Ascending aorta (tissue), 2 donors: ENCODE data around the gene ATL2. TPM values are rescaled to one million over a fixed set of nuclear protein-coding genes. Genes with fewer than 3 reads are reported as not detected.
"Not testable (repeated sequence)": the region's sequence is repeated elsewhere in the genome, so short reads cannot be mapped to it uniquely, and the experiment has no call there.

ENCODE experiments used
- DNase-seq, 2 donors: peaks; one replicate each; pipeline ENCODE4 v3.0.0-alpha.2; 2019; ENCODE audit warnings: low spot score in 2 of 2
- H3K27ac ChIP-seq, 2 donors: fragments of 200-600 bp; sonication (generic); one replicate each; pipeline ENCODE4 v1.5.1; 2016 to 2017; ENCODE audit warnings: mild to moderate bottlenecking in 1 of 2
- H3K27me3 ChIP-seq: fragments of 200-600 bp; sonication (generic); one replicate; pipeline ENCODE4 v1.5.1; 2017
- H3K36me3 ChIP-seq, 2 donors: fragments of 200-600 bp; sonication (generic); one replicate each; pipeline ENCODE4 v1.5.1; 2016
- H3K4me1 ChIP-seq, 2 donors: fragments of 200-600 bp; sonication (generic); one replicate each; pipeline ENCODE4 v1.5.1; 2016 to 2017; ENCODE audit warnings: mild to moderate bottlenecking in 1 of 2
- H3K4me3 ChIP-seq, 2 donors: fragments of 200-600 bp; sonication (generic); one replicate each; pipeline ENCODE4 v1.5.1; 2016 to 2017; ENCODE audit warnings: mild to moderate bottlenecking in 1 of 2
- H3K9me3 ChIP-seq, 2 donors: fragments of 200-600 bp; sonication (generic); one replicate each; pipeline ENCODE4 v1.5.1; 2016
- intact Hi-C: fragments of 100-400 bp; cut with DNase I; formaldehyde crosslinking; loops from one replicate; pipeline ENCODE4 v1.15.1; 2023
- total RNA-seq: library from RNA; depleted of rRNA; stranded (reverse); fragments of >200 nt; gene quantifications from one replicate; pipeline ENCODE4 v1.1.0, GENCODE V29; 2016
- TF ChIP-seq, protein P1 (sequence below), 3 experiments: fragments of 200-600 bp in 2 of 3; fragments of 450-650 bp in 1 of 3; sonication (generic) in 2 of 3; IDR thresholded peaks; one replicate each; pipeline ENCODE4 v1.5.1; 2016 to 2019; ENCODE audit warnings: antibody characterized with exemption in 3 of 3, mild to moderate bottlenecking in 1 of 3, moderate library complexity in 1 of 3

Gene ATL2
- total RNA-seq, 1 donor from 2014 or later: 49.1 TPM

DNA sequence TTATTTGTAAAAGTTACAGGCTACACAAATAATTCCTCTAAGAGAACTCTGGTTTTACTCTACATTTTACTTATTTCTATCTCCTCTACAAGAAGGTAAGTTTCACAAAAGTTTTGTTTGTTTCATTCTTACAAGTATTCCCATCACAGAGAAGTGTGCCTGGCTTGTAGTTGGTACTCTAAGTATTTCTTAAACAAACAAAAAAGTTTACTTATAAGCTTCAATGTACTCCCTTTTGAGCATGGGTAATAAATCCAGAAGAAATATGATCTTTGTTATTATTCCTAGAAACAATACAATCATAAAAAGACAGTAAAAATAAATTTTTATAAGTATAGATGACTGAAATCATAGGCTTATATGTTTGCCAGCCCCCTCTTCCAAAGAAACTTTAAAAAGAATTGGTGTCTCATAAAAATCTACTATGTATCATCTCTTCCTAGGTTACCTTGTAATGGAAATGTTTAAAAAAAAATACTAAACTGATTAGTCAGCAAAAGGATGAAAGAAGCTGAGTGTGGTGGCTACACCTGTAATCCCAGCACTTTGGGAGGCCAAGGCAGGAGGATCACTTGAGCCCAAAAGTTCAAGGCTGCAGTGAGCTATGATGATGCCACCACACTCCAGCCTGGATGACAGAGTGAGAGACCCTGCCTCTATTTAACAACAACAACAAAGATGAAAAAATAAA lies 54.7 kb downstream of the ATL2 start:
- no peaks in the 10 kb centered on the region for H3K4me1 ChIP-seq
- intact Hi-C loops: no loop called here
- H3K27me3 ChIP-seq: no peaks in the 10 kb centered on the region
- H3K27ac ChIP-seq: no peak overlapping the region
- peaks cover 3 to 11% of the 10 kb centered on the region in 2 donors for H3K36me3 ChIP-seq
- no peak for DNase-seq
- no peak overlapping the region for H3K4me3 ChIP-seq
- H3K9me3 ChIP-seq: no peaks in the 10 kb centered on the region
- TF ChIP-seq, protein P1, sequence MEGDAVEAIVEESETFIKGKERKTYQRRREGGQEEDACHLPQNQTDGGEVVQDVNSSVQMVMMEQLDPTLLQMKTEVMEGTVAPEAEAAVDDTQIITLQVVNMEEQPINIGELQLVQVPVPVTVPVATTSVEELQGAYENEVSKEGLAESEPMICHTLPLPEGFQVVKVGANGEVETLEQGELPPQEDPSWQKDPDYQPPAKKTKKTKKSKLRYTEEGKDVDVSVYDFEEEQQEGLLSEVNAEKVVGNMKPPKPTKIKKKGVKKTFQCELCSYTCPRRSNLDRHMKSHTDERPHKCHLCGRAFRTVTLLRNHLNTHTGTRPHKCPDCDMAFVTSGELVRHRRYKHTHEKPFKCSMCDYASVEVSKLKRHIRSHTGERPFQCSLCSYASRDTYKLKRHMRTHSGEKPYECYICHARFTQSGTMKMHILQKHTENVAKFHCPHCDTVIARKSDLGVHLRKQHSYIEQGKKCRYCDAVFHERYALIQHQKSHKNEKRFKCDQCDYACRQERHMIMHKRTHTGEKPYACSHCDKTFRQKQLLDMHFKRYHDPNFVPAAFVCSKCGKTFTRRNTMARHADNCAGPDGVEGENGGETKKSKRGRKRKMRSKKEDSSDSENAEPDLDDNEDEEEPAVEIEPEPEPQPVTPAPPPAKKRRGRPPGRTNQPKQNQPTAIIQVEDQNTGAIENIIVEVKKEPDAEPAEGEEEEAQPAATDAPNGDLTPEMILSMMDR (IDR thresholded peaks at IDR 0.05): no peak

DNA sequence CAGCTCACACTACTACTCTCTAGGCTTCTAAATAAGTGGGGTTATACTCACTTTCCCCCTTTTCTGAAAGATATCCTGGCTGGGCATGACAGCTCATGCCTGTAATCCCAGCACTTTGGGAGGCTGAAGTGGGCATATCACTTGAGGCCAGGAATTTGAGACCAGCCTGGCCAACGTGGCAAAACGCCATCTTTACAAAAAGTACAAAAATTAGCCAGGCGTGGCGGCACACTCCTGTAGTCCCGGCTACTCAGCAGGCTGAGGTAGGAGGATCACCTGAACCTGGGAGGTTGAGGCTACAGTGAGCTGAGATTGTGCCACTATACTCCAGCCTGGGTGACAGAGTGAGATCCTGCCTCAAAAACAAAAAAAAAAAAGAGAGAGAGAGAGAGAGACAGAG lies 57.8 kb downstream of the ATL2 start:
- H3K4me3 ChIP-seq, DNase-seq, H3K9me3 ChIP-seq, H3K4me1 ChIP-seq, H3K27me3 ChIP-seq, H3K27ac ChIP-seq: not testable (repeated sequence)
- peaks cover 9 to 29% of the 10 kb centered on the region in 2 donors for H3K36me3 ChIP-seq
- intact Hi-C loops: loop anchor here (5.0 to 10.0 kb wide), 2 partner anchors 256 to 423 kb away; no protein-coding TSS in a partner anchor

DNA sequence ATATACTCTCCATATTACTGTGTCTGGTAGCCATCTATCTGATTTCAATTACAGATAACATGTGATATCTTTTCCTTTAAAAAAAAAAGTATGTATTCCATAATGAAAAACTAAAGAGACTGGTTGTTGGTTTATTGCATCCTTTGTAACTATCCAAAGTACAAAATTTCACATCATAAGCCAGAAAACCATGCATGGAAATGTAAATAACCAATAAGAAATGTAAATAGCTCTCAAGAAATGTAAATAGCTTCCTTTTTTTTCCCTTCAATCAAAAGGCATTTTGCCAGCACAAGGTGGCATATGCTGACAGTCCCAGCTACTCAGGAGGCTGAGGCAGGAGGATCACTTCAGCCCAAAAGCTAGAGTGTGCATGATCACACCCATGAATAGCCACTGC lies 59.3 kb downstream of the ATL2 start:
- intact Hi-C loops: loop anchor here (5.0 to 10.0 kb wide), 2 partner anchors 257 to 425 kb away; no protein-coding TSS in a partner anchor

DNA sequence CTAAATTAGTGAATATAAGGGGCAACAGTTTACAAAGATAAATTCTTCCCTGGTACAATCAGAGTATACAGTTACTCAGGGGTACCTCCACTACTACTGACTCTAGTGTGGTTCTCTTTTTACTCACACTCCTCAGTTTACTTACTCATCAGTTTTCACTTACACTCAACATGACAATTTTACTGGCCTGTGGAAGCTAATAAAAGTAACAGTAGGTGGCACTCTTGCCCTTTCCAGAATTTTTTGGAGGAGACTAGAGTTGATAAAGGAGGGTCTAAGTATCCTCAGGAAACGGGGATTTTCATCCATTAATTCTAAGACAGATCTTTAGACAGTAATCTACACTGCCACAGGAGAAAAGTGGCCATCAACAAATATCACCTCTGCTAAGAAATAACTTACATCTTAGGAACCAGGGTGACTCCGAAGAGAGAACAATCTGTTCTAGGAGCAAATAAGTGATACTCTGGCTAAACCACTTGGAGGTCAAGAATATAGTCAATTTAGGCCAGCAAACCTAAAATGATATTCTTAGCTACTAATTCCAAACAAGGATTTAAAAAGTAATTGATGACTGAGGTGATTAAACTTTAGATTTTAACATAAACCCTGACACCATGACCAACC lies 61.3 kb downstream of the ATL2 start:
- Histone ChIP-seq H3K27ac (no peak overlapping the region), H3K36me3 (peaks cover 27 to 59% of the 10 kb centered on the region in 2 donors)

More for the DNA sequence above, 59.3 kb downstream of the ATL2 start:
- Histone ChIP-seq H3K27ac (no peak overlapping the region), H3K36me3 (peaks cover 12 to 44% of the 10 kb centered on the region in 2 donors), H3K27me3 (no peaks in the 10 kb centered on the region), H3K4me1 (no peaks in the 10 kb centered on the region), H3K4me3 (no peak overlapping the region), H3K9me3 (no peaks in the 10 kb centered on the region)
- no peak for DNase-seq
- TF ChIP-seq, protein P1 (IDR thresholded peaks at IDR 0.05): no peak

DNA sequence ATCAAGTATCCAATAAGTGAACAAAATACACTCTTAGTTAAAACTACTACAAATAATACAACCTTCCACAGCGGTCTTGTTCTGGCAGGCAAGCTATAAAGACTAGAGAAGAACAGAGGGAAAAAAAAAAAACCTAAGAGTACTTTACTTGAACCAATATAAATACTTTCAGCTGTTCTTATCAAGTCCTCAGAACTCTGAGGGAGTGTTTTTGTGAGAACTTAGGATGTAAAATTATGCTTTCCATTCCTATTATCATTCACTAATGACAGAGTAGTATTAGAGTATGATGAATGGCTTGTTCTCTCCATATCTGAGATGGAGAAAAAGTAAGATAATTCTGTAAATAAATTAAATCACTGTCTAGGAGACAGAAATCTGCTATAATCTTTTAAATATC lies 68.3 kb downstream of the ATL2 start:
- intact Hi-C loops: no loop called here
- H3K4me3 ChIP-seq: no peak overlapping the region
- H3K9me3 ChIP-seq: no peaks in the 10 kb centered on the region
- no peaks in the 10 kb centered on the region for H3K4me1 ChIP-seq
- peaks cover 21 to 33% of the 10 kb centered on the region in 2 donors for H3K36me3 ChIP-seq
- TF ChIP-seq, protein P1 (IDR thresholded peaks at IDR 0.05): no peak
- DNase-seq: no peak
- H3K27me3 ChIP-seq: no peaks in the 10 kb centered on the region
- no peak overlapping the region for H3K27ac ChIP-seq

More for the DNA sequence above, 61.3 kb downstream of the ATL2 start:
- H3K9me3 ChIP-seq: no peaks in the 10 kb centered on the region
- DNase-seq: no peak
- intact Hi-C loops: loop anchor here (2.0 to 10.0 kb wide), 3 partner anchors 221 to 426 kb away; no protein-coding TSS in a partner anchor
- TF ChIP-seq, protein P1 (IDR thresholded peaks at IDR 0.05): peak; percentile 56 to 79 (median 58)
- H3K4me1 ChIP-seq: no peaks in the 10 kb centered on the region
- no peak overlapping the region for H3K4me3 ChIP-seq
- no peaks in the 10 kb centered on the region for H3K27me3 ChIP-seq
